GM13977 (cell line): ENCODE results near the gene TRPM2.
"Not testable (repeated sequence)": the region's sequence is repeated elsewhere in the genome, so short reads cannot be mapped to it uniquely, and the experiment has no call there.

Experiments
- DNase-seq: peaks from one replicate; pipeline ENCODE4 v3.0.0; 2012; ENCODE audit warnings: low spot score
- CTCF ChIP-seq: IDR thresholded peaks from 2 replicates; pipeline ENCODE4 v1.5.1; 2012; ENCODE audit warnings: mild to moderate bottlenecking, control low read depth; ENCODE audit not compliant: insufficient read depth; ENCODE audit errors: extremely low read depth, missing control alignments
- in situ Hi-C: fragments of 300-500 bp; cut with MboI; formaldehyde crosslinking; loops from one replicate; pipeline ENCODE4 v1.12.0; 2022; ENCODE audit warnings: low sequenced_read_pairs, low pct_unique_long_range_greater_than_20kb, mixed read lengths, inconsistent platforms; ENCODE audit not compliant: unreplicated experiment

TRPM2 gene

GRCh38 chr21:44338971-44339910 is 14.2 kb upstream of the TRPM2 start, which contains the start of gene CFAP410:
TSS of gene CFAP410 (minus strand) at chr21:44339390. CDS start at chr21:44339194, 196 bp downstream.
- in situ Hi-C loops, result loop anchor here (25.0 kb wide), 1 partner anchor 448 kb away; no protein-coding TSS in a partner anchor
- DNase-seq, result peak; percentile 99
- no peak for TF ChIP-seq CTCF

GRCh38 chr21:44341726-44342458 is 11.5 kb upstream of the TRPM2 start:
- in situ Hi-C loops, result loop anchor here (10.0 to 25.0 kb wide), 2 partner anchors 63 to 445 kb away; no protein-coding TSS in a partner anchor
- not testable (repeated sequence) for DNase-seq

- in situ Hi-C loops, result loop anchor here (10.0 to 25.0 kb wide), 2 partner anchors 62 to 444 kb away; no protein-coding TSS in a partner anchor
- DNase-seq, result not testable (repeated sequence)
Observed at GRCh38 chr21:44342981-44343380, 10.4 kb upstream of the TRPM2 start.

GRCh38 chr21:44344541-44345183 is 8.8 kb upstream of the TRPM2 start:
- no peak for TF ChIP-seq CTCF
- DNase-seq, result no peak
- in situ Hi-C loops, result loop anchor here (10.0 to 25.0 kb wide), 2 partner anchors 60 to 443 kb away; no protein-coding TSS in a partner anchor

GRCh38 chr21:44345495-44345894 is 7.9 kb upstream of the TRPM2 start:
- no peak for TF ChIP-seq CTCF
- DNase-seq, result no peak
- in situ Hi-C loops, result loop anchor here (10.0 to 25.0 kb wide), 2 partner anchors 59 to 442 kb away; no protein-coding TSS in a partner anchor

GRCh38 chr21:44347911-44348451 is 5.4 kb upstream of the TRPM2 start:
- TF ChIP-seq CTCF, result no peak
- in situ Hi-C loops, result loop anchor here (10.0 to 25.0 kb wide), 2 partner anchors 57 to 439 kb away; no protein-coding TSS in a partner anchor
- no peak for DNase-seq

GRCh38 chr21:44348861-44349260 is 4.6 kb upstream of the TRPM2 start:
- no peak for DNase-seq
- TF ChIP-seq CTCF, result no peak
- in situ Hi-C loops, result loop anchor here (10.0 to 25.0 kb wide), 2 partner anchors 56 to 438 kb away; no protein-coding TSS in a partner anchor
